GM12878 (cell line): ENCODE data around the gene EFCAB11. TPM values are rescaled to one million over a fixed set of nuclear protein-coding genes. Genes with fewer than 3 reads are reported as not detected.
A peak's percentile ranks its signal among the peaks of the same experiment; 100 is the strongest.

Source experiments
- ATAC-seq: fragments of 200-7000 bp; cut with Tn5 transposase; 3 replicates; pipeline ENCODE4 v1.9.1; 2020; ENCODE audit warnings: mild to moderate bottlenecking, moderate library complexity
- BruUV-seq: library from RNA; stranded (reverse); fragments of 400-500 nt; replicated peaks from 2 replicates; lab custom pipeline; 2021; lab: Mats Ljungman, UMichigan
- CTCF ChIA-PET: fragments of 300-600 bp; sonication (Branson Sonifier 250); formaldehyde crosslinking; extraction: SDS; loops from one replicate; lab custom pipeline; 2021; ENCODE audit warnings: inconsistent platforms; lab: Yijun Ruan, JAX
- POLR2A ChIA-PET: fragments of 350-600 bp; formaldehyde crosslinking; extraction: SDS; loops from one replicate; lab custom pipeline; 2021; ENCODE audit warnings: inconsistent platforms; lab: Charles Lee
- RAD21 ChIA-PET: fragments of 300-600 bp; sonication (Branson Sonifier 250); formaldehyde crosslinking; loops from one replicate; lab custom pipeline; 2023; ENCODE audit warnings: antibody characterized with exemption; ENCODE audit not compliant: unreplicated experiment; lab: Charles Lee
- SMC1A ChIA-PET: fragments of 300-600 bp; sonication (Branson Sonifier 250); formaldehyde crosslinking; loops from one replicate; lab custom pipeline; 2023; ENCODE audit not compliant: unreplicated experiment, uncharacterized antibody; lab: Charles Lee
- DNase-seq: peaks from one replicate; pipeline ENCODE4 v3.0.0-alpha.2; 2011; ENCODE audit warnings: low read depth, low spot score
- FAIRE-seq: peaks from 3 replicates; lab custom pipeline; 2011; peaks lifted over from hg19 to GRCh38; lab: Jason Lieb, UNC
- H2AFZ ChIP-seq: 2 replicates; pipeline ENCODE4 v1.6.0; 2011; ENCODE audit warnings: low read depth, low read length, control low read depth; ENCODE audit not compliant: control insufficient read depth
- H3K27ac ChIP-seq: 2 replicates; pipeline ENCODE4 v1.5.1; 2011; ENCODE audit warnings: control low read depth; ENCODE audit not compliant: control insufficient read depth, insufficient read depth
- H3K27me3 ChIP-seq, 2 experiments: replicated peaks in 1 of 2; 2 replicates each; pipeline versions ENCODE4 v1.6.0 to v1.6.1; 2011; ENCODE audit warnings: low read length in 1 of 2; ENCODE audit not compliant: control insufficient read depth in 2 of 2, insufficient read depth in 2 of 2
- H3K36me3 ChIP-seq, 2 experiments: 2 replicates each; pipeline ENCODE4 v1.5.1; 2011; ENCODE audit warnings: low read length in 1 of 2; ENCODE audit not compliant: control insufficient read depth in 2 of 2, insufficient read depth in 2 of 2
- H3K4me1 ChIP-seq: 2 replicates; pipeline ENCODE4 v1.6.1; 2011; ENCODE audit warnings: mild to moderate bottlenecking, low read length, moderate library complexity, mixed read lengths; ENCODE audit not compliant: control insufficient read depth, insufficient read depth
- H3K4me2 ChIP-seq: 2 replicates; pipeline ENCODE4 v1.6.0; 2011; ENCODE audit warnings: control low read depth; ENCODE audit not compliant: control insufficient read depth, insufficient read depth
- H3K4me3 ChIP-seq: fragments of 200-600 bp; sonication (generic); 2 replicates; pipeline ENCODE4 v1.5.1; 2016
- H3K79me2 ChIP-seq: 2 replicates; pipeline ENCODE4 v1.6.0; 2011; ENCODE audit warnings: low read length; ENCODE audit not compliant: control insufficient read depth, insufficient read depth
- H3K9ac ChIP-seq: 2 replicates; pipeline ENCODE4 v1.8.0; 2011; ENCODE audit warnings: low read length, control low read depth, mixed read lengths; ENCODE audit not compliant: control insufficient read depth, insufficient read depth
- H3K9me3 ChIP-seq: replicated peaks from 3 replicates; pipeline ENCODE4 v1.5.1; 2011; ENCODE audit warnings: mild to moderate bottlenecking, low read length; ENCODE audit not compliant: control insufficient read depth, insufficient read depth
- H4K20me1 ChIP-seq: 2 replicates; pipeline ENCODE4 v1.6.0; 2011; ENCODE audit not compliant: control insufficient read depth, insufficient read depth
- ATF7 ChIP-seq: fragments of 450-650 bp; IDR thresholded peaks from 2 replicates; pipeline ENCODE4 v1.6.1; 2016; ENCODE audit warnings: low read depth, mild to moderate bottlenecking
- CBX5 ChIP-seq: sonication (generic); IDR thresholded peaks from 2 replicates; pipeline ENCODE4 v1.6.1; 2016; ENCODE audit warnings: low read depth, moderate library complexity, mild to moderate bottlenecking, inconsistent platforms
- CHD4 ChIP-seq: fragments of 200-600 bp; sonication (generic); IDR thresholded peaks from 2 replicates; pipeline ENCODE4 v1.6.1; 2016; ENCODE audit warnings: mild to moderate bottlenecking
- KAT2A ChIP-seq: conservative IDR thresholded peaks from 2 replicates; pipeline ENCODE4 v1.6.1; 2011; ENCODE audit warnings: low read depth, low read length; ENCODE audit not compliant: control insufficient read depth
- MTA2 ChIP-seq: fragments of 450-650 bp; IDR thresholded peaks from 2 replicates; pipeline ENCODE4 v1.6.1; 2016; ENCODE audit warnings: low read depth, mild to moderate bottlenecking, moderate library complexity
- MXI1 ChIP-seq: fragments of 150-350 bp; IDR thresholded peaks from 2 replicates; pipeline ENCODE4 v1.6.1; 2011; ENCODE audit warnings: low read depth, mild to moderate bottlenecking, inconsistent platforms, low read length, improper control_type of control experiment
- MYC ChIP-seq: IDR thresholded peaks from 2 replicates; pipeline ENCODE4 v1.6.1; 2011; ENCODE audit warnings: mild to moderate bottlenecking, low read length, moderate library complexity, inconsistent platforms; ENCODE audit not compliant: insufficient read depth, insufficient replicate concordance, insufficient read length, severe bottlenecking
- NFYB ChIP-seq: IDR thresholded peaks from 2 replicates; pipeline ENCODE4 v1.6.1; 2011; ENCODE audit warnings: low read depth, mild to moderate bottlenecking, low read length, improper control_type of control experiment, moderate library complexity; ENCODE audit not compliant: insufficient read depth
- PAX5 ChIP-seq: IDR thresholded peaks from 2 replicates; pipeline ENCODE4 v1.6.1; 2011; ENCODE audit warnings: low read depth, low read length, borderline replicate concordance
- POLR2AphosphoS5 ChIP-seq: IDR thresholded peaks from 2 replicates; pipeline ENCODE4 v1.6.1; 2011; ENCODE audit warnings: mild to moderate bottlenecking, low read length, inconsistent platforms
- RCOR1 ChIP-seq: conservative IDR thresholded peaks from 2 replicates; pipeline ENCODE4 v1.6.1; 2012; ENCODE audit warnings: low read depth, low read length, improper control_type of control experiment
- SUZ12 ChIP-seq: fragments of 200-600 bp; sonication (generic); IDR thresholded peaks from one replicate; pipeline ENCODE4 v1.6.1; 2018; ENCODE audit warnings: antibody characterized with exemption, mild to moderate bottlenecking; ENCODE audit not compliant: unreplicated experiment
- TARDBP ChIP-seq: IDR thresholded peaks from 2 replicates; pipeline ENCODE4 v1.6.1; 2016; ENCODE audit warnings: borderline replicate concordance
- ZSCAN29 ChIP-seq: fragments of 450-650 bp; IDR thresholded peaks from 2 replicates; pipeline ENCODE4 v1.6.1; 2017; ENCODE audit warnings: mild to moderate bottlenecking, moderate library complexity
- WGBS: methylation state at CpG from one replicate; pipeline ENCODE4 v1.1.6; 2016; ENCODE audit warnings: low lambda C conversion rate; ENCODE audit not compliant: insufficient replicate concordance, insufficient coverage; ENCODE audit errors: missing lambda C conversion rate; 5-methylcytosine and 5-hydroxymethylcytosine counted together
- in situ Hi-C: fragments of 300-500 bp; cut with MboI; formaldehyde crosslinking; loops from 9 replicates; pipeline ENCODE4 v1.14.3; 2018; ENCODE audit warnings: mixed read lengths
- intact Hi-C: fragments of 100-400 bp; cut with micrococcal nuclease; formaldehyde crosslinking; loops from one replicate; pipeline ENCODE4 v1.14.2; 2022; ENCODE audit not compliant: unreplicated experiment
- polyA plus RNA-seq, 11 experiments: library from polyadenylated mRNA; depleted of rRNA in 4 of 11; unstranded in 6 of 11; stranded (reverse) in 5 of 11; fragments of >200 nt; fragmentation: Nextera tagmentation in 4 of 11; fragmentation: Illumina TruSeq in 1 of 11; extraction: Ambion mirVana in 4 of 11; extraction: Trizol in 1 of 11; gene quantifications; 1 replicate in 1 of 11; 2 replicates in 10 of 11; pipeline versions ENCODE4 v1.2.1 to v1.2.3, GENCODE V29; 2011 to 2016; ENCODE audit warnings: inconsistent platforms in 2 of 11, missing spikeins in 2 of 11, low read depth in 1 of 11
- total RNA-seq, 4 experiments: library from RNA; depleted of rRNA in 3 of 4; stranded (reverse); fragments of >200 nt in 3 of 4; fragmentation: Illumina TruSeq in 1 of 4; extraction: Trizol in 1 of 4; gene quantifications; 2 replicates each; pipeline versions ENCODE4 v1.2.1 to v1.2.3, GENCODE V29; 2013 to 2021
- TF ChIP-seq, protein P1 (sequence below): fragments of 450-650 bp; IDR thresholded peaks from 2 replicates; pipeline ENCODE4 v1.6.1; 2018; ENCODE audit warnings: borderline replicate concordance, mild to moderate bottlenecking; ENCODE audit not compliant: partially characterized antibody
- TF ChIP-seq, protein P2 (sequence below): fragments of 450-650 bp; IDR thresholded peaks from 2 replicates; pipeline ENCODE4 v1.6.1; 2017; ENCODE audit warnings: mild to moderate bottlenecking, moderate library complexity
- TF ChIP-seq, protein P3 (sequence below): IDR thresholded peaks from 2 replicates; pipeline ENCODE4 v1.6.1; 2011; ENCODE audit warnings: low read depth, low read length, improper control_type of control experiment, borderline replicate concordance

EFCAB11 gene
- total and polyA plus RNA-seq, 10 of the 15 experiments (the other 5 are each of a cell fraction or from before 2014, with no cell fraction given), result 8.6 to 37.4 (median 18.0) TPM

- FAIRE-seq (no peak), DNase-seq (no peak), ATAC-seq (no peak)
- Histone ChIP-seq H3K4me3 (no peak overlapping the region), H3K9me3 (no peaks in the 10 kb centered on the region; the same call in 2 of the 3 replicates), H3K4me2 (no peak overlapping the region), H2AFZ (no peak overlapping the region), H3K79me2 (peaks cover 10% of the 10 kb centered on the region), H3K27ac (no peak overlapping the region), H3K36me3 (peaks cover 9 to 29% of the 10 kb centered on the region in 2 experiments), H3K4me1 (peaks cover 3% of the 10 kb centered on the region; the same call in 1 of the 2 replicates), H4K20me1 (no peaks in the 10 kb centered on the region; the same call in 1 of the 2 replicates), H3K9ac (no peak overlapping the region), H3K27me3 (no peaks in the 10 kb centered on the region)
- ChIA-PET CTCF (interaction anchor here (3.4 kb wide), 1 partner anchor 10 kb away, joined by 19 read pairs; no protein-coding TSS in a partner anchor), POLR2A (no interaction called here), SMC1A (interaction anchor here (0.7 kb wide), 1 partner anchor 322 kb away, joined by 3 read pairs; no protein-coding TSS in a partner anchor), RAD21 (no interaction called here)
- in situ Hi-C loops (no loop called here), intact Hi-C loops (no loop called here)
- BruUV-seq, result TSS peak; percentile 26
- WGBS, result 79% methylated on average over 10 of the region's 10 CpGs
- TF ChIP-seq CHD4 (no peak), MYC (no peak), ZSCAN29 (no peak), SUZ12 (no peak), MXI1 (no peak), RCOR1 (no peak), CBX5 (no peak), TARDBP (no peak), PAX5 (no peak), POLR2AphosphoS5 (no peak), NFYB (no peak), MTA2 (no peak), ATF7 (no peak), KAT2A (no peak)
- TF ChIP-seq, protein P1, sequence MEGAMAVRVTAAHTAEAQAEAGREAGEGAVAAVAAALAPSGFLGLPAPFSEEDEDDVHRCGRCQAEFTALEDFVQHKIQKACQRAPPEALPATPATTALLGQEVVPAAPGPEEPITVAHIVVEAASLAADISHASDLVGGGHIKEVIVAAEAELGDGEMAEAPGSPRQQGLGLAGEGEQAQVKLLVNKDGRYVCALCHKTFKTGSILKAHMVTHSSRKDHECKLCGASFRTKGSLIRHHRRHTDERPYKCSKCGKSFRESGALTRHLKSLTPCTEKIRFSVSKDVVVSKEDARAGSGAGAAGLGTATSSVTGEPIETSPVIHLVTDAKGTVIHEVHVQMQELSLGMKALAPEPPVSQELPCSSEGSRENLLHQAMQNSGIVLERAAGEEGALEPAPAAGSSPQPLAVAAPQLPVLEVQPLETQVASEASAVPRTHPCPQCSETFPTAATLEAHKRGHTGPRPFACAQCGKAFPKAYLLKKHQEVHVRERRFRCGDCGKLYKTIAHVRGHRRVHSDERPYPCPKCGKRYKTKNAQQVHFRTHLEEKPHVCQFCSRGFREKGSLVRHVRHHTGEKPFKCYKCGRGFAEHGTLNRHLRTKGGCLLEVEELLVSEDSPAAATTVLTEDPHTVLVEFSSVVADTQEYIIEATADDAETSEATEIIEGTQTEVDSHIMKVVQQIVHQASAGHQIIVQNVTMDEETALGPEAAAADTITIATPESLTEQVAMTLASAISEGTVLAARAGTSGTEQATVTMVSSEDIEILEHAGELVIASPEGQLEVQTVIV, result no peak
- TF ChIP-seq, protein P2, sequence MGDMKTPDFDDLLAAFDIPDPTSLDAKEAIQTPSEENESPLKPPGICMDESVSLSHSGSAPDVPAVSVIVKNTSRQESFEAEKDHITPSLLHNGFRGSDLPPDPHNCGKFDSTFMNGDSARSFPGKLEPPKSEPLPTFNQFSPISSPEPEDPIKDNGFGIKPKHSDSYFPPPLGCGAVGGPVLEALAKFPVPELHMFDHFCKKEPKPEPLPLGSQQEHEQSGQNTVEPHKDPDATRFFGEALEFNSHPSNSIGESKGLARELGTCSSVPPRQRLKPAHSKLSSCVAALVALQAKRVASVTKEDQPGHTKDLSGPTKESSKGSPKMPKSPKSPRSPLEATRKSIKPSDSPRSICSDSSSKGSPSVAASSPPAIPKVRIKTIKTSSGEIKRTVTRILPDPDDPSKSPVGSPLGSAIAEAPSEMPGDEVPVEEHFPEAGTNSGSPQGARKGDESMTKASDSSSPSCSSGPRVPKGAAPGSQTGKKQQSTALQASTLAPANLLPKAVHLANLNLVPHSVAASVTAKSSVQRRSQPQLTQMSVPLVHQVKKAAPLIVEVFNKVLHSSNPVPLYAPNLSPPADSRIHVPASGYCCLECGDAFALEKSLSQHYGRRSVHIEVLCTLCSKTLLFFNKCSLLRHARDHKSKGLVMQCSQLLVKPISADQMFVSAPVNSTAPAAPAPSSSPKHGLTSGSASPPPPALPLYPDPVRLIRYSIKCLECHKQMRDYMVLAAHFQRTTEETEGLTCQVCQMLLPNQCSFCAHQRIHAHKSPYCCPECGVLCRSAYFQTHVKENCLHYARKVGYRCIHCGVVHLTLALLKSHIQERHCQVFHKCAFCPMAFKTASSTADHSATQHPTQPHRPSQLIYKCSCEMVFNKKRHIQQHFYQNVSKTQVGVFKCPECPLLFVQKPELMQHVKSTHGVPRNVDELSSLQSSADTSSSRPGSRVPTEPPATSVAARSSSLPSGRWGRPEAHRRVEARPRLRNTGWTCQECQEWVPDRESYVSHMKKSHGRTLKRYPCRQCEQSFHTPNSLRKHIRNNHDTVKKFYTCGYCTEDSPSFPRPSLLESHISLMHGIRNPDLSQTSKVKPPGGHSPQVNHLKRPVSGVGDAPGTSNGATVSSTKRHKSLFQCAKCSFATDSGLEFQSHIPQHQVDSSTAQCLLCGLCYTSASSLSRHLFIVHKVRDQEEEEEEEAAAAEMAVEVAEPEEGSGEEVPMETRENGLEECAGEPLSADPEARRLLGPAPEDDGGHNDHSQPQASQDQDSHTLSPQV, result no peak
- TF ChIP-seq, protein P3, sequence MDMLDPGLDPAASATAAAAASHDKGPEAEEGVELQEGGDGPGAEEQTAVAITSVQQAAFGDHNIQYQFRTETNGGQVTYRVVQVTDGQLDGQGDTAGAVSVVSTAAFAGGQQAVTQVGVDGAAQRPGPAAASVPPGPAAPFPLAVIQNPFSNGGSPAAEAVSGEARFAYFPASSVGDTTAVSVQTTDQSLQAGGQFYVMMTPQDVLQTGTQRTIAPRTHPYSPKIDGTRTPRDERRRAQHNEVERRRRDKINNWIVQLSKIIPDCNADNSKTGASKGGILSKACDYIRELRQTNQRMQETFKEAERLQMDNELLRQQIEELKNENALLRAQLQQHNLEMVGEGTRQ, result no peak
Measured at GRCh38 chr14:89963288-89963978, 8.9 kb upstream of the EFCAB11 start.
